ENCODE results near the gene ANKS1B.

ANKS1B gene

GRCh38 chr12:99906786-99907579 lies 77.8 kb downstream of the ANKS1B start:
- Histone ChIP-seq H3K4me3 (no peak overlapping the region), H3K27ac (peak overlapping the region in 1 of 2 donors; percentile 36), H3K27me3 (no peaks in the 10 kb centered on the region), H3K36me3 (no peaks in the 10 kb centered on the region), H3K4me1 (peaks cover 0 to 38% (median 14%) of the 10 kb centered on the region in 4 donors), H3K9me3 (no peaks in the 10 kb centered on the region)
- intact Hi-C loops (cut with DNase I; ENCODE audit: low total_unique reads): no loop called here
- no peak for DNase-seq
- no peak for TF ChIP-seq CTCF (IDR thresholded peaks at IDR 0.05)

DNA sequence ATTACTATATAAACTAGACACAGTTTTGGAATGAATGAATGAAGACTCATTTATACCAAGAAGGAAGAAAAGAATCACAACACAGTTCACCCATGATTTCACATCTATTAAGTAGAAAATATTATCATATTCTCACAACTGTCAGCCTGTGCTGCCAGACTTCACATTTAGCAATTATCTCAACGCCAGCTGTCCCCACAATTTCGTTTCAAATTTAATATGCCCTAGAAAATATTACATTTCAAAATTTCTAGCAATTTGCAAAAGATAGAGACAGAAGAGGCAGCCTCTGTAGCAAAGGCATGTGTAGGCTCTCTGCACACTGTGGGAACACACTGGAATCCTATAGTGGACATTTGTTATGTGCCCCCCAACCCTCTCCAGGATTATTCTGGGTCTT lies 83.6 kb downstream of the ANKS1B start:
- no peak overlapping the region for H3K27ac ChIP-seq
- no peaks in the 10 kb centered on the region for H3K27me3 ChIP-seq
- no peak for DNase-seq
- no peaks in the 10 kb centered on the region for H3K9me3 ChIP-seq
- H3K4me1 ChIP-seq: peaks cover 0 to 36% (median 3%) of the 10 kb centered on the region in 4 donors
- TF ChIP-seq CTCF (IDR thresholded peaks at IDR 0.05): no peak
- intact Hi-C loops (cut with DNase I; ENCODE audit: low total_unique reads): no loop called here
- H3K36me3 ChIP-seq: no peaks in the 10 kb centered on the region
- H3K4me3 ChIP-seq: no peak overlapping the region

- no peak for TF ChIP-seq CTCF (IDR thresholded peaks at IDR 0.05)
- Histone ChIP-seq H3K4me1 (peaks cover 0 to 36% (median 3%) of the 10 kb centered on the region in 4 donors), H3K27me3 (no peaks in the 10 kb centered on the region), H3K4me3 (no peak overlapping the region), H3K9me3 (no peaks in the 10 kb centered on the region), H3K36me3 (no peaks in the 10 kb centered on the region), H3K27ac (no peak overlapping the region)
- intact Hi-C loops (cut with DNase I; ENCODE audit: low total_unique reads): no loop called here
- no peak for DNase-seq
Observed at GRCh38 chr12:99898645-99899044, 86.1 kb downstream of the ANKS1B start.

GRCh38 chr12:99879439-99879838 lies 105.3 kb downstream of the ANKS1B start:
- DNase-seq: no peak
- no peak for TF ChIP-seq CTCF (IDR thresholded peaks at IDR 0.05)
- H3K36me3 ChIP-seq: no peaks in the 10 kb centered on the region
- H3K4me3 ChIP-seq: no peak overlapping the region
- no peaks in the 10 kb centered on the region for H3K9me3 ChIP-seq
- H3K27ac ChIP-seq: no peak overlapping the region
- no peaks in the 10 kb centered on the region for H3K27me3 ChIP-seq
- intact Hi-C loops (cut with DNase I; ENCODE audit: low total_unique reads): loop anchor here (2.0 kb wide), 1 partner anchor 15 kb away; no protein-coding TSS in a partner anchor
- peaks cover 0 to 9% (median under 1%) of the 10 kb centered on the region in 4 donors for H3K4me1 ChIP-seq

DNA sequence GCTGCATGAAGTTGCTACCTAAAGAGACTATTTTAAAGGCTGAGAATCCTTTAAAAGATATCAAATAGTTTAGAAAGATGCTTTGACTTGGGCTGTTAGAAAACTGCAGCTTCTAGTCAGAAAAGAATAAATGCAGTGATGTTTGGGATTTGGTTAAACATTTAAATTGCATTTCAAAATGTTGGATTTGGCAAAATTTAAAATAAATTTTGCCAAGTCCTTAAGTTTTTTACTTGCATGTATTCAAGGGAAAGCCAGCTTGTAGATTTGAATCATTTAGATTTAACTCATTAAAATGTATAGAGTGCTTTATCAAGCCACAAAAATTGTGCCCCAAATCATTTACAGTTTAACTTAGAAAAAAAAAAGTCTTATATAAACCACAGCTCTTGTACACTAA lies 109.7 kb downstream of the ANKS1B start:
- no peaks in the 10 kb centered on the region for H3K36me3 ChIP-seq
- no peak overlapping the region for H3K27ac ChIP-seq
- H3K4me1 ChIP-seq: peaks cover 0 to 16% (median 0%) of the 10 kb centered on the region in 4 donors
- intact Hi-C loops (cut with DNase I; ENCODE audit: low total_unique reads): no loop called here
- no peaks in the 10 kb centered on the region for H3K9me3 ChIP-seq
- H3K4me3 ChIP-seq: no peak overlapping the region
- no peak for DNase-seq
- TF ChIP-seq CTCF (IDR thresholded peaks at IDR 0.05): no peak
- H3K27me3 ChIP-seq: no peaks in the 10 kb centered on the region
